T-helper 1 cell treated with Interleukin-12 subunit alpha and Interleukin-12 subunit beta and Interleukin-4 antibody, amounts not matched to agents 30 ng/mL and 1 ng/mL, for 36 hours (primary cell): Measurements from ENCODE around the gene RGS6. TPM values are rescaled to one million over a fixed set of nuclear protein-coding genes. Genes with fewer than 3 reads are reported as not detected.

Experiments used
- intact Hi-C: fragments of 100-400 bp; cut with micrococcal nuclease; formaldehyde crosslinking; loops from one replicate; pipeline ENCODE4 v1.15.1; 2024
- total RNA-seq: library from RNA; stranded (reverse); gene quantifications from 2 replicates; pipeline ENCODE4 v1.2.3, GENCODE V29; 2022

RGS6 gene
- total RNA-seq, 1 donor from 2014 or later = 3.0 TPM

- intact Hi-C loops = no loop called here
These were observed 636.2 kb downstream of the RGS6 start for GRCh38 chr14:72568296-72568992.

GRCh38 chr14:72573725-72574417 is 641.6 kb downstream of the RGS6 start:
- intact Hi-C loops = no loop called here

GRCh38 chr14:72574715-72575114 is 642.5 kb downstream of the RGS6 start:
- intact Hi-C loops = no loop called here

- intact Hi-C loops = no loop called here
These were observed 644.0 kb downstream of the RGS6 start for GRCh38 chr14:72576258-72576657.

- intact Hi-C loops = no loop called here
These were observed 645.3 kb downstream of the RGS6 start for GRCh38 chr14:72577521-72577920.

- intact Hi-C loops = no loop called here
These were observed 646.3 kb downstream of the RGS6 start for GRCh38 chr14:72578514-72578913.

GRCh38 chr14:72582582-72582981 is 650.4 kb downstream of the RGS6 start:
- intact Hi-C loops = no loop called here

GRCh38 chr14:72583316-72584272 is 651.4 kb downstream of the RGS6 start:
- intact Hi-C loops = no loop called here

- intact Hi-C loops = no loop called here
These were observed 656.3 kb downstream of the RGS6 start for GRCh38 chr14:72588521-72588920.

GRCh38 chr14:72589652-72590051 is 657.4 kb downstream of the RGS6 start:
- intact Hi-C loops = loop anchor here (1.0 to 2.0 kb wide), 2 partner anchors 70 to 315 kb away; no protein-coding TSS in a partner anchor

GRCh38 chr14:72590577-72590976 is 658.3 kb downstream of the RGS6 start:
- intact Hi-C loops = loop anchor here (1.0 to 2.0 kb wide), 2 partner anchors 71 to 314 kb away; no protein-coding TSS in a partner anchor

- intact Hi-C loops = loop anchor here (2.0 kb wide), 1 partner anchor 313 kb away; no protein-coding TSS in a partner anchor
These were observed 659.2 kb downstream of the RGS6 start for GRCh38 chr14:72591391-72591790.

- intact Hi-C loops = loop anchor here (1.0 to 2.0 kb wide), 6 partner anchors 59 to 300 kb away; partner anchors contain the start of gene DPF3
These were observed 662.1 kb downstream of the RGS6 start for GRCh38 chr14:72594099-72594901.

GRCh38 chr14:72595152-72595862 is 663.1 kb downstream of the RGS6 start:
- intact Hi-C loops = loop anchor here (2.0 kb wide), 2 partner anchors 119 to 205 kb away; no protein-coding TSS in a partner anchor

GRCh38 chr14:72597252-72598233 is 665.3 kb downstream of the RGS6 start:
- intact Hi-C loops = no loop called here

GRCh38 chr14:72598306-72598705 is 666.1 kb downstream of the RGS6 start:
- intact Hi-C loops = no loop called here

GRCh38 chr14:72599579-72600470 is 667.6 kb downstream of the RGS6 start:
- intact Hi-C loops = no loop called here
